ENCODE results near the gene KIF11.
"Not testable (repeated sequence)": the region's sequence is repeated elsewhere in the genome, so short reads cannot be mapped to it uniquely, and the experiment has no call there.

Gene KIF11

DNA sequence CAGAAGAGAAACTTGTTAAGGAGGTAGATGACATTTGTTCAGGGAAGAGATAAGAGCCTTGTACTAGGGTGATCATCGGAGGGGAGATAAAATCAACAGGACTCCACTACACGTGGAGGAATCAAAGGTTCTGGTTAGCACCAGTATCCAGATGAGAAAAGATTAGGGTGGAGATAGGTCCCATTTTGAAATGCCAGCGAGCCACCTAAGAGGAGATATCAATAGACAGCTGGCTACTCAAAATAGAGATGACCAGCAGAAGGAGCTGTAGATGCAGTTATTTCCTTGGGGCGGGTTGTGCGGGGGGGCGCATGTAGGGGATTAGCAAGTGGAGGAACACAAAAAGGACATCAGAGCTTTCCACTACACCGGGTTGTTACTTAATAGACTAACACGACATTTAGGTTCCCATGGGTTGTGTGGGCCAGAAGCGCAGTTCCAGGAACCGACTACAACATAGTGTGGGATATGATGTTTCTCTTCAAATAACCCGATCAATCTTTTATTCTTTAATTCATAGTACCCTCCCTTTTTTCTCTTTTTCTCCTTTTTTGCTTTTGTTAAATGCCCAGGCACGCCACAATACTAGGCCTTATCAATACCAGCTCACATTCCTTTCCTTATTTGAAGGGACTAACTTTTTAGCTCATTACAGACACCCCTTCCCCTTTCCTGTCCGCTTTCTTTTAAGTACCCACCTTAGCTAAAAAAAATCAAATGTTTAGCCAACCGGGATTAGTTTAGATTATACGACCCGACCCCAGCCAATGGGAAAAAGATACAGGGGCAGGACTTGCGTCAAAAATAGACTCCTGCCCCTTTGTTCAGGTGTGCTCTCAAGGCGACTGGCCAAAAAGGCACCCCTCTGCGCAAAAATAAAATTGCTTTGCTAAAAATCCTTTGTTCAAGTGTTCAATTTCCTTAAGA is 2.0 kb upstream of the KIF11 start:
- FAIRE-seq: peak; percentile 81
- DNase-seq (ENCODE audit: insufficient read length, low spot score): no peak

DNA sequence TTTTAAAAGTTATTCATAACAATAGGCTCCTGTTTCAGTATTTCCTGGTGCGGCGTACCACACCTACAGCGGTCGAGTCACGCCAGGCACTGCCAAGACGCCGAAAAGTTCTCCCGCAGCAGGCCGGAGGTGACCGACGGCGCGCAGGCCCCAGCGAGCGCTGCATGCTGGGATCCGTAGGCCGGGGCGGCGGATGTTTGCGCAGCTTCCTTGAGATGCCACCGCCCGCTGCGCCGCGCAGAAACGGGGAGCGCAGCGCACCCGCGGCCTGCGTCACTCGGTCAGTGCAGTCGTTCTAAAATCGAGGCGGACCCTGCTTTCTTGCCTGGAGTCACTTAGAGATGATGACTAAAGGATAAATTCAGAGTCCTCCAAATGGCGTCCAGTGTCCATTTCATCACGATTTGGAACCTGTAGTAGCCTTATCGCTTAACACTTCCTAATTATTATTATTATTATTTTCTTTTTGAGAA is 1.3 kb upstream of the KIF11 start:
- DNase-seq (ENCODE audit: insufficient read length, low spot score) (peak; percentile 60), FAIRE-seq (peak; percentile 94)

DNA sequence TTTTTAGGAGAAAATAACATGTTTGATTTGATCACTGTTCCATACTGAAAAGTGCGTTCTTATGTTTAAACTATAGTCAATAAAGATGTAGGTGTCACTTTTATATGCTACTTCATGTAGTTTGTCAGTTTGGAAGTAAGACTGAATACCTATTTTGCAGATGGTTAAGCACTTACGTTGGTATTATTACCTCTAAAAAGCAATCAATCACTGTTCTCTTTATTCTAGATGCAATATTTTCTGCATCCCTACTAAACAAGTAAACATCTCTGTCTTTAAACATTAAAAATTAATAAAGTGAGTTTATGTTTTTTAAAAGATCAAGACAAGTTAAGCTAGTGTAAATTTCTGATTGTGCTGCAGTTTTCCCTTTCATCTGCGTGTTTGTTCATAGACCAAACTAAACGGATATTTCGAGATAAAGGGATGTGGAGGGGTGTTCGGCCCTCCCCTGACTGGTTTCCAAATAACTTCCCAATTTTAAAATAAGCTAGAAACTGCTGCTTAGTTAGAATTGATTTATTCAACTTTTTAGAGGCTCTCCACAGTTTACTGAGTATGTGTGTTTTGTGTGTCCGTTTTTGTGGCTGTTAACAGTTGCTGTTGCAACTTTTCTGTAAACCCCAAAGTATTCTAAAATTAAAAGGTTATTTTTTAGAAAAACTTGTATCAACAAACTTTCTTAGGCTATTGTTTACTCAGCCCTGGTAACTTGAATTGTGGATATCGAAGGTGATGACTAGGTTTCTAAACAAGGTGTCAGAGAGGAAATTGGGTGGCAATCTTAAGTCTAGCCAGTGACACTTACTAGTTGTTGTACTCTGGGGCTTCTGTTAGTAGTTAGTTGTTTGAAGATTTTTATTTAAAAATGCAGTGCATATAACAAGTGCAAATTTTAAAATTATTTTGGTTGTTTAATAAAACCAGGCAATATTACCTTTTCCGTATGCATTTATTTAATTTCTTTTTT is 974 bp downstream of the KIF11 start:
- FAIRE-seq (peak; percentile 65), DNase-seq (ENCODE audit: insufficient read length, low spot score) (no peak)

DNA sequence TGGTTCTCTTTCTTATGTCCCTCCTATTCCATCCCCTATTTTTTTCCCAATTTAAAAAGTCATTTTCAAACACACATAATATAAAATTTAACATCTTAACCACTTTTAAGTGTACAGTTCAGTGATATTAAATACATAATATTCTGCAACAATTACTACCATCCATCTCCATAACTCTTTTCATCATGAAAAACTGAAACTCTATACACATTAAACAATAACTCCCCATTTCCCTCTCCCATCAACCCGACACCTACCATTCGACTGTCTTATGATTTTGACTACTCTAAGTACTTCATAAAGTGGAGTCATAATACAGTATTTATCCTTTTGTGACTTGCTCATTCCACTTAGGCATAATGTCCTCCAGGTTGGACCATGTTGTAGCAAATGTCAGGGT is 2.6 kb downstream of the KIF11 start:
- no peak for DNase-seq (ENCODE audit: insufficient read length, low spot score)
- no peak for FAIRE-seq

DNA sequence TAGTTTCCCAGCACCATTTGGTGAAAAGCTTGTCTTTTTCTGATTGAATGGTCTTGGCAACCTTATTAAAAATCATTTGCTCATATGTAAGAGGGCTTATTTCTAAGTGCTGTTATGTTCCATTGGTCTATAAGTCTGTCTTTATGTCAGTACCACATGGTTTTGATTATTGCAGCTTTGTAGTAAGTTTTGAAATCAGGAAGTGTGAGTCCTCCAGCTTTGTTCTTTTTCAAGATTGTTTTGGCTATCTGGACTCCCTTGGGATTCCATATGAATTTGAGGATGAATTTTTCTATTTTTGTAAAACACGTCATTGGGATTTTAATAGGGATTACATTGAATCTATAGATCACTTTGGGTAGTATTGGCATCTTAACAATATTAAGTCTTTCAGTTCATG is 5.4 kb downstream of the KIF11 start:
- FAIRE-seq: no peak
- no peak for DNase-seq (ENCODE audit: insufficient read length, low spot score)

DNA sequence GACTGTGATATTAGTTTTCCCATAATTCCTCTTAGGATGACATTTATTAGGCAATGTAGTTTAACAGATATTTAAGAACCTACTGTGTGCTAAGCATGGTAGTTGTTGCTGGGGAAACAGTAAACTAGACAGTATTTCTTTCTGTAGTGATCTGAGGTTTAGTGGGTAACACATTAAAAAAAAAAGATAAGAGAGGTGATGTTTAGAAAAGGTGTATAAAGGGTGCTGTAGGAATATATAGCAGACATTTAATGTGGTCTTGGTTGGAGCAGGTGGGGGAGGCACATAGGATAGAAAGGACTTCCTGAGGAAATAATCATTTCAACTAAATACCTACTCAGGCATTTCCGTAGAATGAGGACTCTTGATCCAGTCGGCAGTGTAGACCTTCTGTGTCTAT is 11.9 kb downstream of the KIF11 start:
- peak; percentile 14 for FAIRE-seq
- no peak for DNase-seq (ENCODE audit: insufficient read length, low spot score)

DNA sequence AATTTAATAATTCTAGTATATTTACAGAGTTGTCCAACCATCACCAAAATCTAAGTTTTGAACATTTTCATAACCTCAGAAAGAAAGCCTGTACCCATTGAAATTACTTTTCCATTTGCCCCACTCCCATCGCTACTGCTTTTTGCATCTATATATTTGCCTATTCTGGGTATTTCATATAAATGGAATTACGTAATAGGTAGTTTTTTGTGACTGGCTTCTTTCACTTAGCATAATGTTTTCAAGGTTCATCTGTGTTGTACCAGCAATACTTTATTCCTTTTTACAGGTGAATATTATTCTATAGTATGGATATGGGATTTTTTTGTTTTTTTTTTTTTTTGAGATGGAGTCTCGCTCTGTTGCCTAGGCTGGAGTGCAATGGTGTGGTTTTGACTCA is 22.6 kb downstream of the KIF11 start:
- FAIRE-seq: no peak

DNA sequence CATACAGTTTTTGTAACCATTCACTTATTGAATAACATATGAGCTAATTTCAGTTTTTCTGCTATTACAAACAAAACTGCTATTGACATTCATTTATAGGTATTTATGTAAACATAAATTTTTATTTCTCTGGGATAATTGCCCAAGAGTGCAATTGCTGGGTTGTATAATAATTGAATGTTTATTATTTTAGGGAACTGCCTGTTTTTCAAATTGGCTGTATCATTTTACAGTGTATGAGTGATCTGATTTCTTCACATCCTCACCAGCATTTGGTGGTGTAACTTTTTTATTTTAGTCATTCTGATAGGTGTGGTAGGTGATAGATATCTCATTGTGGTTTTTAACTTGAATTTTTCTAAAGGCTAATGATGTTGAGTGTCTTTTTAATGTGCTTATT is 26.4 kb downstream of the KIF11 start:
- FAIRE-seq (no peak), DNase-seq (ENCODE audit: insufficient read length, low spot score) (no peak)

More for the DNA sequence above, 22.6 kb downstream of the KIF11 start:
- DNase-seq (ENCODE audit: insufficient read length, low spot score): no peak

DNA sequence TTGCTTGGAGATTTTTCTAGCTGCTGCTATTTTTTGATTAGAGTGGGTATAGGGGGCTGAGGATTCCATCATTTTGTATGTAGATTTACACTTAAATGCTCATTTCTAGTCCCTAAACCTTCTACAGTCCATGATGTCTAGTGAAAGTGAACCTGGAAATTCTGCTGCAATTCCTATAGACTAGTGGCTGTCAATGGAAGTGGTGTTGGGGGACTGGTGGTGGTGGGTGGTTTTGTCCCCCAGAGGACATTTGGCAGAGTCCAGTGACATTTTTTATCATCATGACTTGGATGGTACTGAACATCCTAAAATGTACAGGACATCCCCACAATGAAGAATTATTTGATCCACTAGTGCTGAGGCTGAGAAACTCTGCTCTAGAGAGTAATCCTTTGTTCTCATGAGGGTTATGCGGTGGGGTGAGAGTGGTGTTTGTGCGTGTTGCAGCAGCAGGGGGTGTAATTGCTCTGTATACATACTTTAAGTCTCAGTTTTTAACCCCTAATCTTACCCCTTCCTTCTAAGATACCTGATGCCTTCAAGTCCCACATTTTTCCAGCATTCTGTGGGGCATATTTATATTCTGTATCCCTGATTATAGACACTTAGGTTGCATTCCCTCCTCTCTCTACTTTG is 35.0 kb downstream of the KIF11 start:
- DNase-seq (ENCODE audit: insufficient read length, low spot score) (no peak), FAIRE-seq (no peak)

DNA sequence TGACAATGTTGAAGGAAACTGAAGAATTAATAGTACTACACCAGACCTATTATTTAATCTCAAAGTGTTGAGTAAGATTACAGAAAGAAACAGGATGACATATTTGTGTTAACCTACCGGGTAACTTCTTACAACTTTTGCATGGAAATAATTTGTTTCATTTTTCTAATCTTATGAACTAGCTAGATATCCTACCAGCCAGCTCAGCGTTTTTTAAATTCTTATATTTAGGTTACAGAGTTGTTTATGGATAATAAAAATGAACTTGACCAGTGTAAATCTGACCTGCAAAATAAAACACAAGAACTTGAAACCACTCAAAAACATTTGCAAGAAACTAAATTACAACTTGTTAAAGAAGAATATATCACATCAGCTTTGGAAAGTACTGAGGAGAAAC is 37.0 kb downstream of the KIF11 start:
- FAIRE-seq: no peak
- no peak for DNase-seq (ENCODE audit: insufficient read length, low spot score)

DNA sequence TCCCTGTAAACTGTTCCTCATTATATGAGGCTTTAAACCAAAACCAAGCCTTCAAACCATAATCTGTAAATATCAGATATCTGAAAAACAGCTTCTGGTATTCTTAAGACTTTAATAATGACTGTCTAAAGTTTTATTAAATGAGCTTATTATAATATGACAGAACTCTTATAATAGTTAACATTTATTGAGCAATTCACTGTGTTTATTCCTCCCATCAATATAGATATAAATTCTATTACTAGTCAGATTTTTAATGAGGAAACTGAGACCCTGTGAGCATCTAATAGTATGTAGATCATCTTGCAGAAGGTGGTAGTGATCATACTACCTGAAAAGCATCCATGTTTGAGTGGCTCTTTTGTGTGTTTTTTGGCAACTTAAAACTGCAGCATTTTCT is 45.1 kb downstream of the KIF11 start:
- DNase-seq (ENCODE audit: insufficient read length, low spot score) (no peak), FAIRE-seq (no peak)

DNA sequence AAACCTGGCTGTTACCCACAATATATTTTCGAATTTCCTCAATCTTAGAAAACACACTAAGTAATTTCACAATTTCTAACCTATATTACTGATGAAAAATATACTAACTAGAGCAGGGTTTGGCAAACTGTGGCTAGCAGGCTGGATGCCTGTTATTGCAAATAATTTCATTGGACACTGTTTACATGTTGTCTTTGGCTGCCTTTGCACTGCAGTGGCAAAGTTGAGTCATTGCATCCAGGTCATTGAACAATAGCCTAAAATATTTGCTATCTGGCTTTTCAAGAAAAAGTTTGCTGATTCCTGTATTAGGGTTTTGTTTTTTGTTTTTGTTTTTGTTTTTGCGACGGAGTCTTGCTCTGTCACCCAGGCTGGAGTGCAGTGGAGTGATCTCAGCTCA is 47.2 kb downstream of the KIF11 start:
- DNase-seq (ENCODE audit: insufficient read length, low spot score) (no peak), FAIRE-seq (no peak)

DNA sequence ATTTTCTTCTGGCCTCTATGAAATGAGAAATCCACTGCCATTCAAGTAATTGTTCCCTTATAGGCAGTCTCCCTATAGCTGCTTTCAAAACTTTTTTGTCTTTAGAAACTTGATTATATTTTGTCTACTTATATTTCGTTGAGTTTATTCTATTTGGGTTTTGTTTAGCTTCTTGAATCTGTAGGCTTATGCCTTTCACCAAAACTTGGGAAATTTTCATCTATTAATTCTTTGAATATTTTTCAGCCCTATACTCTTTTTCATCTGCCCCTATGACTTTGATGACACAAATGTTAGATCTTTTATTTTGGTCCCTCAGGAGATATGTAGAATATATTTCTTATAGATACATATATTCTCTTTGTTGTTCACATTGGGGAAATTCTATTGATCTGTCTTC is 48.6 kb downstream of the KIF11 start:
- DNase-seq (ENCODE audit: insufficient read length, low spot score) (no peak), FAIRE-seq (no peak)

DNA sequence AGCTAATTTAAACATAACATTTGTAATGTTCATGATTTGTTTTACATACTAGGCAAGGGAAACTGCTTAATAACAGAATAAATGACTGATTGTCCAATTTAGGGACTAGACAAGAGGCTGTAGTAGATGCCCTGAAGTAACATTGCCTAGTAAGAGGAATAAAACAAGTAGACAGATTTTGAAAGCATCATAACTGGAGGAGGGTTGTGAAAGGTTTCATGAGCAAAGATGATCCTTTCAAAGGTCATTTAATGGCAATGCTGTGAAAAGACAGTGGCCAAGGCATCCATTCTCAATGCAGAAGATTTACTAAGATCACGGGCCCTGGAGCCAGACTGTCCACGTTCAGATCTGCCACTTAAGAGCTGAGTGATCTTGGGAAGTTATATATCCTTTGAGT is 52.0 kb downstream of the KIF11 start:
- DNase-seq (ENCODE audit: insufficient read length, low spot score): no peak
- peak; percentile 33 for FAIRE-seq

DNA sequence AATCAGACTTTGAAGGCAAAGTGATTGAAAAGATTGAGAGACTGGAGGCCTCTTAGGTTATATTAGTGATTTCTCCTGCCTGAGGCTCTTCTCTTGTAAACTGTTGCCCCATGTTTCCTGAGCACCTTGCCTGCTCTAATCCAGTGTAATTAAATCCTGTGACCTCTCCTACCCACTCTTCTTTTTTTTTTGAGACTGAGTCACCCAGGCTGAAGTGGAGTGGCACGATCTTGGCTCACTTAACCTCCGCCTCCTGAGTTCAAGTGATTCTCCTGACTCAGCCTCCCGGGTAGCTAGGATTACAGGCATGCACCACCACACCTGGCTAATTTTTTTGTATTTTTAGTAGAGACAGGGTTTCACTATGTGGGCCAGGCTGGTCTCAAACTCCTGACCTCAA is 57.9 kb downstream of the KIF11 start:
- not testable (repeated sequence) for DNase-seq (ENCODE audit: insufficient read length, low spot score); FAIRE-seq

DNA sequence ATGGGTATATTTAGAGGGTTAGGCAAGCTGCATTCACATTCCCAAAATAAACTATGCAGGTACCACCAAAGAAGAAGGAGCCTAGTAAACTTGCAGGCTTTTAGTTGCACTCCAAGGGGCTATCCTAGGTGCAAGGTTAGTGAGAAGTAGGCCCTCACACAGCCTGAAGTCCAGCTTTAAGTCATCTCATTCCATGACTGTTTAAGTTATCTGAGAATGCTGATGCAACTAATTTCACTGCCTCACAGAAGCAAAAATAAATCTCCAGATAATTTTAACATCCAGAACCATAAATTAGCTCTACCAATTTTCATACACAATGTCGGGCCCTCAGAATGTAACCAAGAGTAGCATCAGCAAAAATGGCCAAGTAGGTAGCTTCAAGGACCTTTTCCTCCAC is 62.5 kb downstream of the KIF11 start:
- no peak for DNase-seq (ENCODE audit: insufficient read length, low spot score)
- no peak for FAIRE-seq

DNA sequence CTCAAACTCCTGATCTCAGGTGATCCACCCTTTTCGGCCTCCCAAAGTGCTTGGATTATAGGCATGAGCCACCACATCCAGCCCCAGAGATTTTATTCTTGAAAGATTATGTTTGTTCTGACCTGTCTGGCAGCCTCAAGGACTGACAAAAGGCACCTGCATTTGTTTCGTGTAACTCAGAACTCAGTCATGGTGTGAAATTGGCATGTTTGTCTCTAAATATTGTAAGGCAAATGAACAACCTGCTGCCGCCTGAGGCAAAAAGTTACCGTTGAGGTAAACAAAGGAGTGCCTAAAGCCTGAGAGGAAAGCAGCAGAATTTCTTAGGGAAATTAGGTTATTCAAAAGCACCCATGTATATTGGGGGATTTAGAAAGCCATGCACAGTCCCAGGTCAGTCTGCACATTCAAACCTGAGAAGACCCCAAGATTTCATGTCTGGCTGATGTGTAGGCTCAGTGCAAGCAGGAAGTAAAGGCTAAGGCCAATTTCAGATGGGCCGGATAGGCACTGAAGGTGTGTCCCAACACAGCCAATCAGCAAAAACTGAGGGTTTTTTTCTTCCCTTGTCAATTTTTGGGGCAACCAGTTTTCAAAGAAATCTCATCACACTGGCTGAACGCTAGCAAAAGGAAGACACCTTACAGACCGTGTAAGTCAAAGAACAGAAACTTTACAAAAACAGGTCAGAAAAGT is 63.5 kb downstream of the KIF11 start:
- no peak for DNase-seq (ENCODE audit: insufficient read length, low spot score)

DNA sequence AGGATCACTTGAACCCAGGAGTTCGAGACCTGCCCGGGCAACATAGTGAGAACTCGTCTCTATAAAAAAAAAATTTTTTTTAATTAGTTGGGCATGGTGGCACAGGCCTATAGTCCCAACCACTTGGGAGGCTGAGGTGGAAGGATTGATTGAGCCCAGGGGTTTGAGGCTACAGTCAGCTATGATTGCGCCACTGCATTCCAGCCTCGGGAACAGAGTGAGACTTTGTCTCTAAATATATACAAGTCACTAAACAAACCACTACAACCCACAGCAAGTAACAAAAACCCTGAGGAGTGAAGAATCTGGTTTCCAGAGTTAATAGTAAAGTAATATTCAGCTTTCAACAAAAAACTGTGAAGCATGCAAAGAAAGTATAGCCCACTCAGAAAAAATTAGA is 64.1 kb downstream of the KIF11 start:
- no peak for DNase-seq (ENCODE audit: insufficient read length, low spot score)
- FAIRE-seq: no peak

More for the DNA sequence above, 63.5 kb downstream of the KIF11 start:
- FAIRE-seq: no peak

DNA sequence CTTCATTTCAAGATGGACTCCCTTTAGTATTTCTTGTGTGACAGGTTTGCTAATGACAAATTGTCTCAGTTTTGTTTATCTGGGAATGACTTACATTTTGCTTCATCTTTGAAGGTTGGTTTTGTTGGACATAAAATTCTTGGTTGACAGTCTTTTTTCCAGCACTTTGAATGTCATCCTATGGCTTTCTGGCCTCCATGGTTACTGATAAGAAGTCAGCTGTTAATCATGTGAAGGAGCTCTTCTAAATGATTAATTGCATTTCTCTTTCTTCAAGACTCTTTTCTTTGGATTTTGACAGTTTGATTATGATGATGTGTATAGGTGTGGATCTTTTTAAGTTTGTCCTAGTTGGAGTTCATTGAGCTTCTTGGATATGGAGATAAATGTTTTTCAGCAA is 69.9 kb downstream of the KIF11 start:
- FAIRE-seq (no peak), DNase-seq (ENCODE audit: insufficient read length, low spot score) (no peak)

DNA sequence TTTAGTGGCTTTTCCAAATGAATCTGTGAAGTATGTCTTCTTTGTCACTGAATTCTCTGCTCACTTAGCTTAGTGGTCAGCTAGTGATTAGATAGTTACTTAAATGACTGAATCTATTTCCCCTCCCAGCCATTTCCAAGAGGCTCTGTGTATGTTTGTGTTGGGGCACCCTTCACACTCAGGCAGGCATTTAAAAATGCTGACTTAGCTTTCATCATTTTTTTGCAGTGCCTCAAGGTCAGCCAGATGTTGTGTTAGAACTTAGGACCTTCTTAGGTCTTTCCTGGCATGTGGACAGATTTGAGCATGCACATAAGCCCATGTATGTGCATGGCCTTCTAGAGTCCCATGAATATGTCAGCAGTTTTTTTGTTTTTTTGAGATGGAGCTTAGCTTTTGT is 71.4 kb downstream of the KIF11 start:
- no peak for FAIRE-seq
- no peak for DNase-seq (ENCODE audit: insufficient read length, low spot score)
